Measurements from ENCODE around the gene N4BP3. TPM values are rescaled to one million over a fixed set of nuclear protein-coding genes. Genes with fewer than 3 reads are reported as not detected.
A peak's percentile ranks its signal among the peaks of the same experiment; 100 is the strongest.
"Not testable (repeated sequence)": the region's sequence is repeated elsewhere in the genome, so short reads cannot be mapped to it uniquely, and the experiment has no call there.

N4BP3 gene
- total RNA-seq, 3 donors from 2014 or later (not counting 1 experiment from before 2014, with no cell fraction given), result 5.6 to 16.9 (median 9.0) TPM

DNA sequence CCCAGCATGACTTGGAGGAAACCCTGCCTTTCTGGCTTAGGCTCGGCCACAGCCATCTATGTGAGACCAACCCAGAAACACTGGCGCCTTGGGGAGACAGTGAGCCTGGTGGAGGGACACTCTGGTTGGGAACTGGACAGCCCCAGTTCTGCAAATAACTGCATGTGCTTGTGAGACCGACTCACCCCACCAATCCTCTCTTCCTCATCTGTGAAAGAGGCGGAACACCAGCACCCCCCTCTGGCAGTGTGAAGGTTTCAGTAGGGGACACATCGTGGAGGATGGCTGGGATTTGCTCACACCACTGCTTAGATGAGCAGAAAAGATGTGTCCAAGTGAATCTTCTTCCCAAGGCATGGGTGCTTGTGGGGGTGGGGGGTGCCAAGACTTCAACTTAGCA is 43.4 kb upstream of the N4BP3 start:
- Mint-ChIP-seq H3K36me3 (no peaks in the 10 kb centered on the region), H3K4me3 (no peak overlapping the region), H3K27ac (no peak overlapping the region), H3K4me1 (no peaks in the 10 kb centered on the region), H3K27me3 (ENCODE audit: low read depth in 2 of 2) (peaks cover 7 to 10% of the 10 kb centered on the region in 2 donors), H3K9me3 (no peaks in the 10 kb centered on the region)
- WGBS (ENCODE audit: insufficient coverage), result 65% methylated on average over 4 of the region's 5 CpGs
- no peak overlapping the region for H3K4me3 ChIP-seq (ENCODE audit: low read length)
- no peaks in the 10 kb centered on the region for H3K9me3 ChIP-seq (ENCODE audit: control insufficient read depth, insufficient read depth, low read length)
- H3K36me3 ChIP-seq (ENCODE audit: control insufficient read depth, insufficient read depth, low read length), result no peaks in the 10 kb centered on the region
- H3K27ac ChIP-seq (ENCODE audit: low read length), result no peak overlapping the region
- H3K27me3 ChIP-seq (ENCODE audit: control insufficient read depth, insufficient read depth, low read length), result no peaks in the 10 kb centered on the region
- TF ChIP-seq, protein P1, sequence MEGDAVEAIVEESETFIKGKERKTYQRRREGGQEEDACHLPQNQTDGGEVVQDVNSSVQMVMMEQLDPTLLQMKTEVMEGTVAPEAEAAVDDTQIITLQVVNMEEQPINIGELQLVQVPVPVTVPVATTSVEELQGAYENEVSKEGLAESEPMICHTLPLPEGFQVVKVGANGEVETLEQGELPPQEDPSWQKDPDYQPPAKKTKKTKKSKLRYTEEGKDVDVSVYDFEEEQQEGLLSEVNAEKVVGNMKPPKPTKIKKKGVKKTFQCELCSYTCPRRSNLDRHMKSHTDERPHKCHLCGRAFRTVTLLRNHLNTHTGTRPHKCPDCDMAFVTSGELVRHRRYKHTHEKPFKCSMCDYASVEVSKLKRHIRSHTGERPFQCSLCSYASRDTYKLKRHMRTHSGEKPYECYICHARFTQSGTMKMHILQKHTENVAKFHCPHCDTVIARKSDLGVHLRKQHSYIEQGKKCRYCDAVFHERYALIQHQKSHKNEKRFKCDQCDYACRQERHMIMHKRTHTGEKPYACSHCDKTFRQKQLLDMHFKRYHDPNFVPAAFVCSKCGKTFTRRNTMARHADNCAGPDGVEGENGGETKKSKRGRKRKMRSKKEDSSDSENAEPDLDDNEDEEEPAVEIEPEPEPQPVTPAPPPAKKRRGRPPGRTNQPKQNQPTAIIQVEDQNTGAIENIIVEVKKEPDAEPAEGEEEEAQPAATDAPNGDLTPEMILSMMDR (IDR thresholded peaks at IDR 0.05), result no peak
- ATAC-seq (no peak), DNase-seq (peak in 1 of 2 donors; percentile 61)
- no peaks in the 10 kb centered on the region for H3K4me1 ChIP-seq (ENCODE audit: control insufficient read depth, insufficient read depth, low read length)
- intact Hi-C loops (cut with micrococcal nuclease), result no loop called here

DNA sequence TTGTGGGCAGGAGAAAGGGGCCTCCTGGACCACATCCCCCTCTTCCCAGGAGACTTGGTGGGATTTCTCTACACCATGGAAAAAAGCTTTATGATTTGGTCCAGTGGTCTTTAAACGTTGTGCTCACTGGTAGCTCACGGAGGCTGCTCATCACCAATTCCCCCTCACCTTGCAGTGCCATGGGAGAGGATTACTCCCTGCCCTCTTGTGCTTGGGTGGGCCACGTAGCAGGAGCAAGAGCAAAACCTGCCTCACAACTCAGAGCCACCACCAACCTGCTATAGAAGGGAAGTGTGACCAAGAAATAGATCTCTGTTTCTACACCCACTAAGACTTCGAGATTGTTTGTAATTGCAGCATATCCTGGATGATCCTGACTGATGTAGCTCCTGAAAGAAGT is 42.2 kb upstream of the N4BP3 start:
- Mint-ChIP-seq H3K4me3 (no peak overlapping the region), H3K27me3 (ENCODE audit: low read depth in 2 of 2) (peaks cover 3 to 12% of the 10 kb centered on the region in 2 donors), H3K36me3 (no peaks in the 10 kb centered on the region), H3K27ac (no peak overlapping the region), H3K9me3 (no peaks in the 10 kb centered on the region), H3K4me1 (no peaks in the 10 kb centered on the region)
- no peak for ATAC-seq
- Histone ChIP-seq H3K4me3 (ENCODE audit: low read length) (no peak overlapping the region), H3K27ac (ENCODE audit: low read length) (no peak overlapping the region), H3K4me1 (ENCODE audit: control insufficient read depth, insufficient read depth, low read length) (peaks cover 4% of the 10 kb centered on the region), H3K27me3 (ENCODE audit: control insufficient read depth, insufficient read depth, low read length) (peaks cover 5% of the 10 kb centered on the region), H3K36me3 (ENCODE audit: control insufficient read depth, insufficient read depth, low read length) (no peaks in the 10 kb centered on the region), H3K9me3 (ENCODE audit: control insufficient read depth, insufficient read depth, low read length) (no peaks in the 10 kb centered on the region)
- WGBS (ENCODE audit: insufficient coverage), result 60% methylated on average over 3 of the region's 4 CpGs
- TF ChIP-seq, protein P1 (IDR thresholded peaks at IDR 0.05), result no peak
- no peak for DNase-seq
- intact Hi-C loops (cut with micrococcal nuclease), result no loop called here

DNA sequence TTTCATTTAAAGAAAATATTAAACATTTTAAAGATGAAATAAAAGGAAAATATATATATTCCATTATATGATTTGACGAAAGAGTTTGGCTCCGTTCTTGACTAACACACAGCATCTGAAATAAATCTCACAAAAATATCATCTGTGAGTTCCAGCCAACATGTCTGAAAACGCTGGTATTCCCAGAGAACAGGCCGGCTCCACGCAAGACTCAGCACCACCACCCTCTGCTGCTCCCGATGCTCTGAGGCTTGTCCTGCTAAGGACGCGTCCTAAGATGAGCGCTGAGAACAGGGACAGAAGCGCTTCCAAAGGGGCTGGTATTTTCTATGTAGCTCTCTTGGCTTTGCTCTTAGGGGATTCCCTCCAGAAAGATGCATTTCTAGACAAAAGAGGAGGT is 40.6 kb upstream of the N4BP3 start:
- Mint-ChIP-seq H3K9me3 (no peaks in the 10 kb centered on the region), H3K27ac (no peak overlapping the region), H3K27me3 (ENCODE audit: low read depth in 2 of 2) (peaks cover 0 to 14% of the 10 kb centered on the region in 2 donors), H3K4me3 (no peak overlapping the region), H3K4me1 (no peaks in the 10 kb centered on the region), H3K36me3 (no peaks in the 10 kb centered on the region)
- Histone ChIP-seq H3K36me3 (ENCODE audit: control insufficient read depth, insufficient read depth, low read length) (no peaks in the 10 kb centered on the region), H3K27me3 (ENCODE audit: control insufficient read depth, insufficient read depth, low read length) (peaks cover 5% of the 10 kb centered on the region), H3K9me3 (ENCODE audit: control insufficient read depth, insufficient read depth, low read length) (no peaks in the 10 kb centered on the region), H3K27ac (ENCODE audit: low read length) (no peak overlapping the region), H3K4me3 (ENCODE audit: low read length) (no peak overlapping the region), H3K4me1 (ENCODE audit: control insufficient read depth, insufficient read depth, low read length) (peaks cover 4% of the 10 kb centered on the region)
- DNase-seq (no peak), ATAC-seq (no peak)
- 88% methylated on average over 10 of the region's 10 CpGs for WGBS (ENCODE audit: insufficient coverage)
- intact Hi-C loops (cut with micrococcal nuclease), result no loop called here
- TF ChIP-seq, protein P1 (IDR thresholded peaks at IDR 0.05), result no peak

DNA sequence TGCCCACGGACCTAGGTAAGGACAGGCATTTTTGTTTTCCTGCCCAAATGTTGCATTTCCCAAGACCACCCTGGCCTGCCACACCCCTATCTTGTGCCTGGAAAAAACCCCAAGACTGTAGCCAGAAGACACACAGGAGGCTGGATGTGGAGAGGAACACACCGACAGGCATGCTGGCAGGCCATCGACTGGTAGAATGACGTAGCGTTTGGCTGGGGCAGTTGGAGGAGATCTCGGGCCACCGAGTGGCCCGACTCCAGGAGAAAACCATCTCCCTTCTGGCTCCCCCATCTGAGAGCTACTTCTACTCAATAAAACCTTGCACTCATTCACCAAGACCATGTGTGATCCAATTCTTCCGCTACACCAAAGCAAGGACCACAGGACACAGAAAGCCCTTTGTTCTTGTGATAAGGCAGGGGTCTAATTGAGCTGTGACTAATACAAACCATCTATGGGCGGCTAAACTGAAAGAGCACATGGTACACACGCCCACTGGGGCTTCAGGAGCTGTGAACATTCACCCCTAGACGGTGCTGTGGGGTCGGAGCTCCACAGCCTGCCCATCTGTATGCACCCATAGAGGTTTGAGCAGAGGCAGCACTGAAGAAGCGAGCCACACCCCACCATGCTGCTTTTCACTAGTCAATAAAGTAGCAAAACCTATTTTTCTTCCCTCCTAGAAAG is 38.9 kb upstream of the N4BP3 start:
- Histone ChIP-seq H3K4me1 (ENCODE audit: control insufficient read depth, insufficient read depth, low read length) (peaks cover 4% of the 10 kb centered on the region), H3K36me3 (ENCODE audit: control insufficient read depth, insufficient read depth, low read length) (no peaks in the 10 kb centered on the region), H3K27ac (ENCODE audit: low read length) (no peak overlapping the region), H3K4me3 (ENCODE audit: low read length) (no peak overlapping the region), H3K9me3 (ENCODE audit: control insufficient read depth, insufficient read depth, low read length) (no peaks in the 10 kb centered on the region), H3K27me3 (ENCODE audit: control insufficient read depth, insufficient read depth, low read length) (peaks cover 5% of the 10 kb centered on the region)
- no peak overlapping the region for H3K27ac Mint-ChIP-seq
- intact Hi-C loops (cut with micrococcal nuclease), result no loop called here
- DNase-seq (no peak), ATAC-seq (no peak)
- TF ChIP-seq, protein P1 (IDR thresholded peaks at IDR 0.05), result no peak
- H3K4me1 Mint-ChIP-seq, result no peaks in the 10 kb centered on the region
- H3K27me3 Mint-ChIP-seq (ENCODE audit: low read depth in 2 of 2), result peaks cover 8 to 14% of the 10 kb centered on the region in 2 donors
- 69% methylated on average over 14 of the region's 14 CpGs for WGBS (ENCODE audit: insufficient coverage)
- no peaks in the 10 kb centered on the region for H3K9me3 Mint-ChIP-seq
- H3K36me3 Mint-ChIP-seq, result no peaks in the 10 kb centered on the region
- H3K4me3 Mint-ChIP-seq, result no peak overlapping the region

DNA sequence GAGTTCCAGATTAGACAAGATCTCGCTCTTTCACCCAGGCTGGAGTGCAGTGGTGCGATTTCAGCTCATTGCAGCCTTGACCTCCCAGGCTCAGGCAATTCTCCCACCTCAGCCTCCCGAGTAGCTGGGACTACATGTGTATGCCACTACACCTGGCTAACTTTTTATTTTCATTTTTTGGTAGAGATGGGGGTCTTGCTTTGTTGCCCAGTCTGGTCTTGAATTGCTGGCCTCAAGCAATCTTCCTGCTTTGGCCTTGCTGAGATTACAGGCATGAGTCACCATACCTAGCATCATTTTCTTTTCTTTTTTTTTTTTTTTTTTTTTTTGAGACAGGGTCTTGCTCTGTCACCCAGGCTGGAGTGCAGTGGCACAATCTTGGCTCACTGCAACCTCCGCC is 36.4 kb upstream of the N4BP3 start:
- H3K4me1 Mint-ChIP-seq; H3K36me3 Mint-ChIP-seq; H3K4me1 ChIP-seq (ENCODE audit: control insufficient read depth, insufficient read depth, low read length); H3K27ac ChIP-seq (ENCODE audit: low read length); H3K4me3 Mint-ChIP-seq; H3K9me3 Mint-ChIP-seq; ATAC-seq; H3K4me3 ChIP-seq (ENCODE audit: low read length); H3K27ac Mint-ChIP-seq; DNase-seq; H3K9me3 ChIP-seq (ENCODE audit: control insufficient read depth, insufficient read depth, low read length); H3K27me3 ChIP-seq (ENCODE audit: control insufficient read depth, insufficient read depth, low read length); H3K36me3 ChIP-seq (ENCODE audit: control insufficient read depth, insufficient read depth, low read length): not testable (repeated sequence)
- H3K27me3 Mint-ChIP-seq (ENCODE audit: low read depth in 2 of 2), result peaks cover 14% of the 10 kb centered on the region in 2 donors
- intact Hi-C loops (cut with micrococcal nuclease), result loop anchor here (1.0 kb wide), 2 partner anchors 69 to 87 kb away; no protein-coding TSS in a partner anchor
- 95% methylated on average over 4 of the region's 4 CpGs for WGBS (ENCODE audit: insufficient coverage)
